ENCODE data around the gene NIP7.

GRCh38 chr16:69302301-69302700 is 37.3 kb upstream of the NIP7 start:
- TF ChIP-seq CTCF (conservative IDR thresholded peaks at IDR 0.05; ENCODE audit: low read depth, low read length) (no peak), EZH2 (IDR thresholded peaks at IDR 0.05; ENCODE audit: low read length, unreplicated experiment) (no peak)
